Activated CD4-positive, alpha-beta T cell treated with anti-CD3 and anti-CD28 coated beads for 36 hours (primary cell): ENCODE measurements around the gene MYO9A. TPM values are rescaled to one million over a fixed set of nuclear protein-coding genes. Genes with fewer than 3 reads are reported as not detected.
"Not testable (repeated sequence)": the region's sequence is repeated elsewhere in the genome, so short reads cannot be mapped to it uniquely, and the experiment has no call there.

Experiments used
- ATAC-seq: fragments of 200-7000 bp; cut with Tn5 transposase; one replicate; pipeline ENCODE4 v1.10.0; 2021; ENCODE audit warnings: mild to moderate bottlenecking, moderate library complexity
- CTCF ChIA-PET: fragments of 350-600 bp; sonication (Branson Sonifier 250); formaldehyde crosslinking; loops from one replicate; lab custom pipeline; 2021; ENCODE audit warnings: antibody characterized with exemption; lab: Charles Lee
- POLR2A ChIA-PET: fragments of 350-600 bp; sonication (Branson Sonifier 250); formaldehyde crosslinking; loops from one replicate; lab custom pipeline; 2021; ENCODE audit warnings: antibody characterized with exemption, inconsistent platforms; lab: Charles Lee
- DNase-seq: peaks from one replicate; pipeline ENCODE4 v3.0.0-alpha.2; 2020
- H3K27ac Mint-ChIP-seq: one replicate; pipeline ENCODE4 v1.8.0; 2021; ENCODE audit warnings: mixed read lengths
- H3K27me3 Mint-ChIP-seq: one replicate; pipeline ENCODE4 v1.8.0; 2021; ENCODE audit warnings: mixed read lengths
- H3K36me3 Mint-ChIP-seq: one replicate; pipeline ENCODE4 v1.8.0; 2021; ENCODE audit warnings: low read depth, mixed read lengths
- H3K4me1 Mint-ChIP-seq: one replicate; pipeline ENCODE4 v1.8.0; 2021; ENCODE audit warnings: mixed read lengths
- H3K4me3 Mint-ChIP-seq: one replicate; pipeline ENCODE4 v1.8.0; 2021; ENCODE audit warnings: mild to moderate bottlenecking, moderate library complexity, mixed read lengths
- H3K9me3 Mint-ChIP-seq: one replicate; pipeline ENCODE4 v1.8.0; 2021; ENCODE audit warnings: low read depth, mixed read lengths
- intact Hi-C, 2 experiments: fragments of 100-400 bp; cut with DNase I in 1 of 2; cut with micrococcal nuclease in 1 of 2; formaldehyde crosslinking; loops; one replicate each; pipeline versions ENCODE4 v1.14.2 to v1.15.1; 2022 to 2024; cut with DNase I, micrococcal nuclease
- total RNA-seq, 2 experiments: library from RNA; stranded (reverse); gene quantifications; one replicate each; pipeline ENCODE4 v1.2.3, GENCODE V29; 2021

Gene MYO9A
- total RNA-seq, 2 experiments from 2014 or later: 19.0 to 20.3 TPM

GRCh38 chr15:72113347-72114031 lies 4.5 kb downstream of the MYO9A start:
- peaks cover 27% of the 10 kb centered on the region for H3K4me1 Mint-ChIP-seq
- POLR2A ChIA-PET: interaction anchor here (0.5 to 0.6 kb wide), 2 partner anchors 125 to 166 kb away, joined by 3 read pairs; no protein-coding TSS in a partner anchor
- H3K27ac Mint-ChIP-seq: no peak overlapping the region
- H3K4me3 Mint-ChIP-seq: no peak overlapping the region
- CTCF ChIA-PET: interaction anchor here (0.6 to 1.2 kb wide), 4 partner anchors 9 to 340 kb away, joined by 3 to 5 read pairs (median 3); no protein-coding TSS in a partner anchor
- DNase-seq: no peak
- ATAC-seq: no peak
- intact Hi-C loops: no loop called here
- H3K27me3 Mint-ChIP-seq: no peaks in the 10 kb centered on the region
- H3K9me3 Mint-ChIP-seq: no peaks in the 10 kb centered on the region
- no peaks in the 10 kb centered on the region for H3K36me3 Mint-ChIP-seq

- ChIA-PET CTCF (interaction anchor here (1.0 kb wide), 1 partner anchor 9 kb away, joined by 3 read pairs; no protein-coding TSS in a partner anchor), POLR2A (interaction anchor here (0.5 kb wide), 1 partner anchor 70 kb away, joined by 4 read pairs; no protein-coding TSS in a partner anchor)
- Mint-ChIP-seq H3K9me3 (no peaks in the 10 kb centered on the region), H3K27me3 (no peaks in the 10 kb centered on the region), H3K36me3 (no peaks in the 10 kb centered on the region), H3K4me3 (no peak overlapping the region), H3K4me1 (peaks cover 31% of the 10 kb centered on the region), H3K27ac (no peak overlapping the region)
- no peak for DNase-seq
- intact Hi-C loops: no loop called here
- ATAC-seq: no peak
Measured at GRCh38 chr15:72112805-72113204, 5.1 kb downstream of the MYO9A start.

GRCh38 chr15:72112116-72112515 lies 5.8 kb downstream of the MYO9A start:
- DNase-seq: no peak
- intact Hi-C loops: no loop called here
- ChIA-PET CTCF (interaction anchor here (0.7 kb wide), 1 partner anchor 284 kb away, joined by 3 read pairs; no protein-coding TSS in a partner anchor), POLR2A (no interaction called here)
- H3K27ac Mint-ChIP-seq: no peak overlapping the region
- H3K4me3 Mint-ChIP-seq: no peak overlapping the region
- ATAC-seq: no peak
- no peaks in the 10 kb centered on the region for H3K27me3 Mint-ChIP-seq
- H3K4me1 Mint-ChIP-seq: peaks cover 31% of the 10 kb centered on the region
- H3K9me3 Mint-ChIP-seq: no peaks in the 10 kb centered on the region
- no peaks in the 10 kb centered on the region for H3K36me3 Mint-ChIP-seq

GRCh38 chr15:72110355-72110754 lies 7.6 kb downstream of the MYO9A start:
- H3K27me3 Mint-ChIP-seq: no peaks in the 10 kb centered on the region
- H3K4me3 Mint-ChIP-seq: no peak overlapping the region
- no peaks in the 10 kb centered on the region for H3K36me3 Mint-ChIP-seq
- no peak for ATAC-seq
- no peaks in the 10 kb centered on the region for H3K9me3 Mint-ChIP-seq
- POLR2A ChIA-PET: no interaction called here
- DNase-seq: no peak
- H3K4me1 Mint-ChIP-seq: peaks cover 17% of the 10 kb centered on the region
- intact Hi-C loops: no loop called here
- no peak overlapping the region for H3K27ac Mint-ChIP-seq
- CTCF ChIA-PET: no interaction called here

GRCh38 chr15:72106068-72106467 lies 11.9 kb downstream of the MYO9A start:
- no peak overlapping the region for H3K4me3 Mint-ChIP-seq
- H3K9me3 Mint-ChIP-seq: no peaks in the 10 kb centered on the region
- no peak for DNase-seq
- intact Hi-C loops: no loop called here
- no peak for ATAC-seq
- ChIA-PET CTCF (no interaction called here), POLR2A (no interaction called here)
- H3K4me1 Mint-ChIP-seq: peaks cover 6% of the 10 kb centered on the region
- H3K36me3 Mint-ChIP-seq: no peaks in the 10 kb centered on the region
- no peaks in the 10 kb centered on the region for H3K27me3 Mint-ChIP-seq
- H3K27ac Mint-ChIP-seq: no peak overlapping the region

- CTCF ChIA-PET: interaction anchor here (2.2 kb wide), 1 partner anchor 51 kb away, joined by 10 read pairs; no protein-coding TSS in a partner anchor
- no peaks in the 10 kb centered on the region for H3K27me3 Mint-ChIP-seq
- H3K4me3 Mint-ChIP-seq: no peak overlapping the region
- intact Hi-C loops: no loop called here
- DNase-seq (no peak), ATAC-seq (no peak)
- H3K4me1 Mint-ChIP-seq: peaks cover 6% of the 10 kb centered on the region
- H3K27ac Mint-ChIP-seq: no peak overlapping the region
- POLR2A ChIA-PET: interaction anchor here (0.6 kb wide), 2 partner anchors 9 to 125 kb away, joined by 3 to 4 read pairs; no protein-coding TSS in a partner anchor
- H3K9me3 Mint-ChIP-seq: no peaks in the 10 kb centered on the region
- H3K36me3 Mint-ChIP-seq: no peaks in the 10 kb centered on the region
Measured at GRCh38 chr15:72105111-72105510, 12.8 kb downstream of the MYO9A start.

- ATAC-seq, CTCF ChIA-PET, POLR2A ChIA-PET, H3K27me3 Mint-ChIP-seq, DNase-seq, H3K36me3 Mint-ChIP-seq, intact Hi-C loops, H3K9me3 Mint-ChIP-seq, H3K4me3 Mint-ChIP-seq, H3K4me1 Mint-ChIP-seq, H3K27ac Mint-ChIP-seq: not testable (repeated sequence)
Measured at GRCh38 chr15:72100551-72100950, 17.4 kb downstream of the MYO9A start.

GRCh38 chr15:72099155-72099554 lies 18.8 kb downstream of the MYO9A start:
- Mint-ChIP-seq H3K36me3 (peaks cover 5% of the 10 kb centered on the region), H3K27me3 (no peaks in the 10 kb centered on the region), H3K27ac (no peak overlapping the region), H3K4me1 (peaks cover 3% of the 10 kb centered on the region), H3K9me3 (no peaks in the 10 kb centered on the region), H3K4me3 (no peak overlapping the region)
- ChIA-PET CTCF (interaction anchor here (0.6 kb wide), 1 partner anchor 16 kb away, joined by 4 read pairs; no protein-coding TSS in a partner anchor), POLR2A (no interaction called here)
- intact Hi-C loops: no loop called here
- ATAC-seq: no peak
- no peak for DNase-seq

GRCh38 chr15:72098040-72098439 lies 19.9 kb downstream of the MYO9A start:
- CTCF ChIA-PET: interaction anchor here (0.6 kb wide), 1 partner anchor 108 kb away, joined by 3 read pairs; no protein-coding TSS in a partner anchor
- Mint-ChIP-seq H3K27ac (no peak overlapping the region), H3K36me3 (peaks cover 5% of the 10 kb centered on the region), H3K4me1 (no peaks in the 10 kb centered on the region), H3K4me3 (no peak overlapping the region), H3K9me3 (no peaks in the 10 kb centered on the region), H3K27me3 (no peaks in the 10 kb centered on the region)
- no peak for ATAC-seq
- DNase-seq: no peak
- POLR2A ChIA-PET: no interaction called here
- intact Hi-C loops: no loop called here

GRCh38 chr15:72096796-72097195 lies 21.2 kb downstream of the MYO9A start:
- ChIA-PET POLR2A (no interaction called here), CTCF (no interaction called here)
- DNase-seq (no peak), ATAC-seq (no peak)
- intact Hi-C loops: no loop called here
- Mint-ChIP-seq H3K4me3 (no peak overlapping the region), H3K27me3 (no peaks in the 10 kb centered on the region), H3K27ac (no peak overlapping the region), H3K36me3 (peaks cover 6% of the 10 kb centered on the region), H3K4me1 (no peaks in the 10 kb centered on the region), H3K9me3 (no peaks in the 10 kb centered on the region)

GRCh38 chr15:72092691-72093090 lies 25.3 kb downstream of the MYO9A start:
- H3K27ac Mint-ChIP-seq: no peak overlapping the region
- intact Hi-C loops: no loop called here
- DNase-seq: no peak
- H3K36me3 Mint-ChIP-seq: peaks cover 8% of the 10 kb centered on the region
- CTCF ChIA-PET: interaction anchor here (0.5 to 1.1 kb wide), 2 partner anchors 19 to 72 kb away, joined by 3 read pairs; no protein-coding TSS in a partner anchor
- H3K4me1 Mint-ChIP-seq: no peaks in the 10 kb centered on the region
- no peak for ATAC-seq
- H3K9me3 Mint-ChIP-seq: no peaks in the 10 kb centered on the region
- POLR2A ChIA-PET: no interaction called here
- H3K27me3 Mint-ChIP-seq: no peaks in the 10 kb centered on the region
- no peak overlapping the region for H3K4me3 Mint-ChIP-seq

- H3K36me3 Mint-ChIP-seq: peaks cover 11% of the 10 kb centered on the region
- H3K27ac Mint-ChIP-seq: no peak overlapping the region
- DNase-seq (no peak), ATAC-seq (no peak)
- intact Hi-C loops: no loop called here
- H3K27me3 Mint-ChIP-seq: no peaks in the 10 kb centered on the region
- no peak overlapping the region for H3K4me3 Mint-ChIP-seq
- ChIA-PET POLR2A (no interaction called here), CTCF (interaction anchor here (0.6 to 1.1 kb wide), 2 partner anchors 9 to 71 kb away, joined by 3 read pairs; no protein-coding TSS in a partner anchor)
- H3K4me1 Mint-ChIP-seq: no peaks in the 10 kb centered on the region
- no peaks in the 10 kb centered on the region for H3K9me3 Mint-ChIP-seq
Measured at GRCh38 chr15:72092006-72092405, 25.9 kb downstream of the MYO9A start.
